ENCODE results near the gene AFAP1L2.
"Not testable (repeated sequence)": the region's sequence is repeated elsewhere in the genome, so short reads cannot be mapped to it uniquely, and the experiment has no call there.

AFAP1L2 gene

DNA sequence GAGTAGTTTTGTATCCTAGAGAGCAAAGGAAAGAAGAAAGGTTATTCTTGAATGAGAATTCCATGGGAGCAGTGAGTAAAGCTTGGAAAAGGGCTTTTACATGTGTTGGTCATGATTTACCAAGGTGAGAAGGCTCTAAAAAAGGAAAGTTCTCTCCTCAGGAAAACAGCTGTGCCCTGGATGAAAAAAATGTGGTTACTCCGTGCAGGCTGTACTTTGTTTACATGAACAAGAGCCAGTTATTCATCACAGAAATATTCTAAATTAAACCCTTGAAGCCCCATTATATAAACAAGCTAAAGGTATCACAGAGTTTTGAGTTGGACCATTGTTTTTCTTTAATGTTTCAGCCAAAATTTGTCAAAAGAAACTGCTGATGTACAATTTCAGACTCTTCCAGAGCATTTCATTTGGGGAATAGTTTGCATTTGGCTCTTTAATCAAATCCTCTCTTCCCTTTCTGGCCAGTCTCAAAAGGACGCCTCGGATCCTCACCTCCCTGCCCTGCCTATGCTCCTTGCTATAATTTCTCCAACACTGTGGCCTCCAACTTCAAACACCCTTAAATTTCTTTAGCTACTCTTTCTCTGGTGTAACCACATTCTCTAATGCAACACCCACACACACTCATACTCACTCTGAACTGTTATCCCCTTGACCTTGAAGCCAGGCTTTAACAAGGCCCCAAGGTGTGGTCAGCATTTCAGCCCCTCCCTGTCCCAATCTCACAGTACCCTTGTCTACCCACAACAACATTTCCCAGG lies 47.4 kb downstream of the AFAP1L2 start:
- DNase-seq, result no peak

DNA sequence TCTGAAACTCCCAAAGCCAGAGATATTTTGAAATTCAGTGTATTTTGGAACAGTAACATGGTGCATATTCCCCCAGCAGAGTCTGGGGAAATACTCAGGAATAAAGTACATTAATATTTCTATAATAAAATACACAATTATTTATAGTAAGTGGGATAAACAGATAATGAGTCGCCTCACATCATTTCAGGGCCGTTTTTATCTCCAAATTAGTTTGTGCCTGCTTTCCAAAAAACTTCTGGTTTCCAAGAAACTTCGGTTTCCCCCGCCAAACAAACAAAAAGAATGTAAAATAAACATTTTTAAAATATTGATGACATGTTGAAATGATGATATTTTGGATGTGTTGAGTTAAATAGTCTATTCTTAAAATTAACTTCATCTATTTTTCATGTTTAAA lies 48.2 kb downstream of the AFAP1L2 start:
- no peak for DNase-seq

DNA sequence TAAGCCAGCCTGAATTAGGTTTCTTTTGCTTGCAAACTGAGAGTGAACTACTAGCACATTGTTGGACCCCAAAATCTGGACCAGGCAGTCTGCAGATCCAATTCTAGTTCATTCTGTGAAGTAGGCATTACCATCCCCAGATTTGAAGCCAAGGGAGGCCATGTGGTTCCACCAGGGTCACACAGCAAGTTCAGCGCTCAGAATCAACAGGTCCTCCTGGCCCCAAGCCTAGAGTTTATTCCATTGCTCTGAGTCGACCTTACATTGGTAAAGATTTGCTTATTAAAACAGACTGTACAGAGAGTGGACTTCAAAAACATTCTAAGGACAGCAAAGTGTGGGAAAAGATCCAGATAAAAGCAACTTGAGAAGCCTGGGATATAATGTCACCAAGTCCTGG lies 50.9 kb downstream of the AFAP1L2 start:
- DNase-seq, result no peak

DNA sequence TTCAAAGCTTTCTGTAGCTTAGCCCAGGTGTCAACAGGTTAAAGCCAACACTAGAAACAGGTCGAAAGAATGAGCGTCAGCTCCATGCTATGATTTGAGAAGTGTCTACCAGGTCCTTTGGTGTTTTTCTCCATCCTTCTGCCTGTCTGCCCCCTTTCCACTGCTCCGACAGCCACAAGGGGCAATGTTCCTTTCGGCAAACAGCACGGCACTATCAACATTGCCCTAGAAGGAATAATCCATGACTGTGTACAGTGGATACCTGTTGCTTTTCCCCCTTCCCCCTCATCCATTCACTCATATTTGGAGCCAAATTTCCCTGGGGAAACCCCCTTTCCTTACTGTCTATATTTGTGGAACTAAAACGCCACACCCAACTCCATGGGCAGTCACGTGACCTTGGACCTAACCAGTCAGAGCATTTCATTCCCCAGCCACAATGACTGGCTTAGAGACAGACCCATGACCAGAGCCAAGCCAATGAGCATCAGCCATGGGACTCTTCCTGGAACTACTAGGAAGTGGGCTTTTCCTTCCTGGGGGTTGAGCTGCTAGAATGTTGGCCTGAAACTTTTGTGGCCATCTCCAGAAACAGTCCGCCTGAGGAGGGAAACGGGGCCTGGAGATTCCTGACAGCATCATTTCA lies 51.5 kb downstream of the AFAP1L2 start:
- no peak for DNase-seq

DNA sequence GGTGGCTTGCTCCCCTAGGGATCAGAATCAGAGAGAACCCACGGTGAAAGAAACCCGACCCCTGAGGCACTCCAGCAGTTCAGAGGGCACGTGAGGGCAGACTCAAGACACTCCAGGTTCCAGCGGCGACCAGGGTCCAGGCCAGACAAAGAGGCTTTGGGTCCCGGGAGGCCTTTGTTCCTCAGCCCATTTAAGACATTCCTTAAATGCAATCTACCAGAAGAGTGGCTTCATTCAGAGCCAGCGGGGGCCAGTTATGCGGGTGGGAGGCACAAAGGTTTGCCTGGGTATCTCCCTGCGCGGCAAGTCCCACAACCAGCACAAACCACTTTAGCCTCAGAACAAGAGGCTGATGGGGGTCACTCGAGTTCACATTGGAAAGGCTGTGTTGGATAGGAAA lies 53.6 kb downstream of the AFAP1L2 start:
- DNase-seq, result no peak

DNA sequence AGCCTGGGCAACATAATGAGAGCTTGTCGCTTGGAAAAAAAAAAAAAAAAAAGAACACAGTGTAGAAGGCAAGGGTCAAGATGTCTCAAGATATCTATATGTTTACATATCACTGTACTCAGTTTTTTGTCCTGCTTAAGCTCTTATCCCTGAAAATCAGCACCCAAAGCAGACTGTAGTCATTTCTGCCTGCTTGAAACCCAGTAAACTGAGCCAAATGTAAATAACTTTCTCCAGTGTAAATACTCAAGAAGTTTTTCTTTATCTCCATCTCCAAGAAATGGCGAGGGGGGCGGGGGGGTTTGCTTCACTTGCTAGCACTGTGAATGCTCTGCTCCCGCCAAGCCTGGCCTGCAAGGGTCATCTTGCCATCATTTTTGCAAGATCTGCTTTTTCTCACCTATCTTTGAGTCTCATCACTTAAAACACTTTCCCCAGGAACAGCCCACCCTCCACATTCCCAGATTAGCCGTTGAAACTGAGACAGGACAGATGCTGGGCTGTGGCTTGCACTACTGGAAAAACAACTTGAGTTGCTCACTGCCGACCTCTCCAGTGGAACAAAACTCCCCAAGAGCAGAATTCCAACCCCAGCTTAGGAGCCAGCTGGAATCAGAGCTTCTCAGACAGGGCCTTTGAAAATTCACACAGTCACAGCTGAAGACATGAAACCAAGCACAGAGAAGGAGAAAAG lies 54.6 kb downstream of the AFAP1L2 start:
- DNase-seq, result no peak

DNA sequence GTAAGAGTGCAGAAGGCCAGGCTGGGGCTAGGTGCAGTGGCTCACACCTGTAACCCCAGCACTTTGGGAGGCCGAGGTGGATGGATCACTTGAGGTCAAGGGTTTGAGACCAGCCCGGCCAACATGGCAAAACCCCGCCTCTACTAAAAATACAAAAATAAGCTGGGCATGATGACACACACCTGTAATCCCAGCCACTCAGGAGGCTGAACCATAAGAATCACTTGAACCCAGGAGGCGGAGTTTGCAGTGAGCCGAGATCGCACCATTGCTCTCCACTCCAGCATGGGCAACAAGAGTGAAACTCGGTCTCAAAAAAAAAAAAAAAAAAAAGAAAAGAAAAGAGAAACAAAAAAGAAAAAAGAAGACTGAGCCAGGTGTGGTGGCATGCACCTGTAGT lies 55.2 kb downstream of the AFAP1L2 start:
- DNase-seq, result not testable (repeated sequence)

DNA sequence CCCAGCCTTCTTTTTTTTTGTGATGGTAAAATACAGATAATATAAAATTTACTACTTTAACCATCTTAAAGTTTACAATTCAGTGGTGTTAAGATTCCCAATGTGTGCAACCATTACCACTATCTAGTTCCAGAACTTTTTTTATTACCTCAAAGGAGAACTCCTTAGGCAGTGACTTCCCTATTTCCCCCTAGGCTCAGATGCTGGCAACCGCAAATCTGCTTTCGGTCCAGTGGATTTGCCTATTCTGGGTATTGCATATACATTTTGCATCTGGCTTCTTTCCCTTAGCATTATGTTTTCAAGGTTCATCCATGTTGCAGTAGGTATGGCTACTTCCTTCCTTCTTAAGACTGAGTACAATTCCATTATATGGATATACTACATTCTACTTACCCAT lies 56.5 kb downstream of the AFAP1L2 start:
- DNase-seq, result no peak

DNA sequence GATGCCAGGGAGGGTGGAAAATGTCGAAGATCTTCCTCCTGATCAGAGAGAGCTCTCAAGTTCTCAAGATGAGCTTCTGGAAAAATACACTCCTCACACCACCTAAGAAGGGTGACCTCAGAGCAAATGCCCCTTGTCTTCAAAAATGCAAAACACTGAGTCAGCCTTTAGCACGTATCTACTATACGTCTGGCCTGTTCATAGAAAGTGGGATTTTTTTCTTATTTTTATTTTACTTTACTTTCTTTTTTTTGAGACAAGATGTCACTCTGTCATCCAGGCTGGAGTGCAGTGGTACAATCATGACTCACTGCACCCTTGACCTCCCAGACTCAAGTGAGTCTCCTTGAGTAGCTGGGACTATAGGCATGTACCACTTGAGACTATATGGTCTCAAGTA lies 57.1 kb downstream of the AFAP1L2 start:
- DNase-seq, result no peak

DNA sequence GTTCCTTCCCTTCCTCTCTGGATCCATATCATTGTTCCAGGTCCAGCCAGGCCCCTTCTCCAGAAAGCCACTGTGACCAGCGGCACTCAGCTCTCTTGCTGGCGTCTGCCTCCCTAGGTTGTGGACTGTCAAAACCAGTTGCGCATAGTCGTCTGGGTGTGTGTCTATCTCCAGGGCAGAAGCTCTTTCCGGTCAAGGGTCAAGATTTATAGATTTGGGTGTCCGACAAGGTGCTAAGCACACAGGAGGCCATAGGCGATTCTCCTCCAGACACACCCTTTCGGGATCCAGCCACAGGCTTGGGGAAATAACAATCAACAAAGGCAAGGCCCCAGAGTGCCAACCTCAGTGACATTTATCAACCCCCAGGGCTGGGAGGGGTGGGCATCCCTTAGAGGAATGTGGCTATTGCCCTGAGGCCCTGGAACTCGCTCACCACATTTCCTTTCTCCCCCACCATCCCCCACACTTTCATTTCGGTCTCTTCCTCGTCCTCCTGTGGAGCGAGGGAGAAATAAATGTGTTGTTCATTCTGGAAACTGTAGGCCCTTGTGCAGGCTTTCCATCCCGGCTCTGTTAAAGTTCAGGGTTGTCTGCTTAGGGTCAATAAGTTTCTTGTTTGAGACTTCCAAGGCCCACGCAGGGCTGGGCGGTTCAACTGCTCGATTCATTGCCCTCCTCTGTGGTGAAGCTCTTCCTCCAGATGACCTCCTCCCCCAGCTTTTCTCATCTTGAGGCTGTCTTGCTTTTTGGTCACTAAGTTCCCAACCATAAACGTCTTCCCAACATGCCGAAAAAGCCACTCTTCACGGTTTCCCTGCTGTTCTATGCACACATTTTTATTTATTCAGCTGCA lies 57.9 kb downstream of the AFAP1L2 start:
- no peak for DNase-seq

DNA sequence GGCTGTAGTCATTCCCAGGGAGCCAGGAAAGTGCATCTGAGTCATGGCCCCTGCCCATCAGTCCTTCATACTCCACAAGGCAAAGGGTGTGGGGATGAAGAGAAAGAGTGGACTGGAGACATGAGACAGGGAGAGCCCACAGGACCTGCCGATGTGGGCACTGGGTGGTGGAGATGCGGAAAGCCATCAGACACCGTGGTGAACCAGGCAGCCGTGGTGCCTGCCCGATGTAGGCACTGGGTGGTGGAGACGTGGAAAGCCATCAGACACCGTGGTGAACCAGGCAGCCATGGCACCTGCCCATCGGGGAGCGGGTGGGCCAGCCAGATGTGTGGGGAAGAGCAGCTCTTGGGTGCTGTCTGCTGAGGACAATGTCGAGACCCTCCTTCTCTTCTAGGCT lies 58.6 kb downstream of the AFAP1L2 start:
- no peak for DNase-seq

DNA sequence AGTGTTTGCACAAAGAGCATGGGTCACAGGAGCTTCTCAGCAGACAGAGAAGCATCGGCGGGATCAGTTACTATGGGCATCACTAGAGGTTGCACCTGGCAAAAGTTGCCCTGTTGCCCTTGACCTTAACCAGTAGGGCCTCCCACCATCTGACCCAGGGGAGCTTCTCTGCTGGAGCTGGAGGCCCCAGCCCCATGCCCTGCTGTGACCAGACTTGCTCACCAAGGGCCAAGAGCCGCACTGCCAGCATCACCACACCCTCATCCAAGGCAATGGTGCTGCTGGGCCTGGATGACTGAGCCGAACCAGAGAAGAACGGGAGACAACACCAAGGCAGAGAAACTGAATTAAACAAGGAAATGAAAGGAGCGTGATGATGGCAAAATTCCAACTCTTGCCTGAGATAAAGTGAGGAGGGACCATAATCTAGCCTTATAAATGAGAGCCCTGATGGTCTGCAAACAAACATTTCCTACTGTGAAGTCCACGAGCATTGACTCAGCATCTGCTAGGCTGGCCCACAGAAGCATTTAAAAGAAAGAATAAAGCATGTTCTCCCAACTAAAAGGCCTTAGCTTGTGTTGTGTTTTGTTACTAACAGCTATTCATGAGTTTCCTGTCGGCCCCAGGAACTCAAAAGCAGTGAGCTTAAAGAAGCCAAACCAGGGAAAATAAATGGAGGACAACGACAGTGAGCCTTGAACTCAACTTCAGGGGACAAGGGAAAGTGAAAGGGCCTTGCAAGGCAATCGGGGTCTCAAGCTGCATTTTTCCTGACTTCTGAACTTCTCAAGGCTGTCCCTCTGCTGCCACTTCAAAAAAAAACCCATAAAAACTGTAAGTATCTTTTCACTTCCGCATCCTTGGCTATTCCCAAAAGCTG lies 60.4 kb downstream of the AFAP1L2 start:
- no peak for DNase-seq

DNA sequence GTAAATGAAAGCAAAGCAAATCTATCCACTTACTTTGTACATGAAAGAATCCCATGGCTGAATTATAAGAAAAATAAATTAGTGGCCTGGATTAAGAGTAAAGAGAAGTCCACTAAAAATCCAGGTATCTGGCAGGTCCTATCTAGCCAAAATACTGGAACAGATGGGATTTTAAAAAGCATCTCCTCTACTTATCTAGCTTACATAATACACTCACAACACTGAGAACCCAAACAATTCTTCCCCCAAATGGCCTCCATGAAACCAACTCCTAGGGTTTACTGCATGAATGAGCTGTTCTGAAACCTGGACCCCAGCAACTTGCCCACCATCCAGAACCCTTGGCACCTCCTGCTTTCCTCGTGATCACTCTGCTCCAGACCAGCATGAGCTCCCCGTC lies 61.3 kb downstream of the AFAP1L2 start:
- DNase-seq, result no peak

DNA sequence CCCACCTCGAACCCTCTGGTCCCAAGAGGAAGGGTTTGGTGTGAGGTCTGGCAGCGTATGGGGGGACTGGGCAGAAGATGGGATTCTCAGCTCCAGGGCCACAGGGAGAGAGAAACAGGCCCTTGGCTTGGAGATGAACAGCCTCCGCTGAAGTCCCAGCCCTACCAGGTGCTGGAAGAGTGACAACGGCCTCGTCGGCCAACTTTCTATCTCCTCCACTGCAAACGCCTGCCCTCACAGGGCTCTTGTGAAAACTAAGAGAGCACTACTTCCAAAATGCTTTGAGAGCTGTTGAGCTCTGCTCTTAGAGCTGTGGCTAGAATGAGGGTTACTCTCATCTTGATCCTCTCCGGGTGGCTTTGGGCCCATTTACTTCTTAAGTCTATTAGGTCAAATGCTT lies 63.5 kb downstream of the AFAP1L2 start:
- no peak for DNase-seq

DNA sequence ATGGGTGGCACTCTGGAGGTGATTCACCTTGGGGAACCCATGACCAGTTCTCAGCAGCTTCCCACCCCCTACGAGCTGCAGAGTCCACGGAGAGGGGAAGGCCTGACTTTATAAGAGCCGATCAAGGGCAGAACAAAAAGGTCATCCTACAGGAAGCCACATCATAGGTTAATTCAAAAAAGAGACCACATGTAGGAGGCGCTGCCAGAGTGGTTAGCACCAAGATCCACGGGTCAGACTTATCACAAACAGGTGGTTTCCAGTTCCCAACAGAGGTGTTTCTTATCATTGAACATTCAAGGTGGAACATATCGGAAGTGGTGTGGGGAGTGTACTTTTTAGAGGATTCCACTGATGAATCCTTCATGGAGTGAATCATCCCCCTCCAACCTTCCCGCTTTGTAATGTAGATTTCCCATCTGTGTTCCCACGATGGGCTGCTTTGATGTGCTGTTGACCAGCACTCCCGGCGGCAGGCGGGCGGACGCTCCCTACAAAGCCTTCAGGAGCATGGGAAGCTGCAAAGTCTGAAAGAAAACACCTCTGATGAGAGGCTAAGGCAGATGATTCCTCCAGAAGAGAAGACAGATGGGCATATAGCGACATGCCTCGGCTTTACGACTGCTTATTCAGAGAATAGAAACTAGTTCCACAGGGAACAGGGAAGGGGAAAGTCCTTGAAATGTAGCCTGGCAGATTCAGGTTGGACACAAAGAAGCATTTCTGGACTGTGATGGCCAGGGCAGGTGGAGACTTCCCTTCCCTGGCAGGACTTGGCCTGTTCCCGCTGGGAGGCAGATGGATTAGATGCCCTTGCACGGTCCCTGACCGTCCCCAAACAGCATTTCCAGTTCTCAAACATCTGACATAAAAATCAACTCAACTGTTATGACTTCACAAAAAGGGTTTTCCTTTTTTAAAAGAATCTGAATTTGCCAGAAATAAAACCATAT lies 66.5 kb downstream of the AFAP1L2 start:
- DNase-seq, result no peak

DNA sequence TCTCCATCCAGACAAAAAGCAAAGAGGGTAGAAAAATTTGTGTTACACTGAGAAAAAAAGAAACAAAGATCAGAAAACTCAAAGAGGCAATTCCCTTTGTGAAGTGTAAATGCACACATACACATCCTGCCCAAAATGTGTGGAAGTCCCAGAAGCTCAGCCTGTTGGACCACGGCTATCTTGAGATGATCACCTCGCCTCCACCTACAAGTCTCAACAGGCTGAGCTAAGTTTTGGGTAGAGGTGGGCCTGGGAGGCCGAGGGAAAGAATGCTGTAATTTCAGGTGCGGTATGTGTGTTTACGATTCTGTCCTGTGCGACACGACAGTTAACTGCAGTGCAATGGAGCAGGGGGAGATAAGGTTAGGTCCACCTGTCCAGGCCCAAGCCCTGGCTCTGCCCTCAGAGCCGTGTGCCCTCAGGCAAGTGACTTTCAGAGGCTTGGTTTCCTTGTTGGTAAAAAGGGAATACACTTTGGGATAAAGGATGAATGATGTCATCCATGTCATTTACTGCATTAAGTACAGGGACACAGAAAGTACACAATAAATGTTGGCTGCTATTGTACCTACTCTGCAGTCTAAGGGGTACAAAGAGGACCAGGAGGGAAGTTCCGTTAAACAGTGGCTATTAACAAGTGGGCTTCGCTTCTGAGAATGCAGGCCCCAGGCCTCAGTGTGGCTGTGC lies 67.3 kb downstream of the AFAP1L2 start:
- no peak for DNase-seq

DNA sequence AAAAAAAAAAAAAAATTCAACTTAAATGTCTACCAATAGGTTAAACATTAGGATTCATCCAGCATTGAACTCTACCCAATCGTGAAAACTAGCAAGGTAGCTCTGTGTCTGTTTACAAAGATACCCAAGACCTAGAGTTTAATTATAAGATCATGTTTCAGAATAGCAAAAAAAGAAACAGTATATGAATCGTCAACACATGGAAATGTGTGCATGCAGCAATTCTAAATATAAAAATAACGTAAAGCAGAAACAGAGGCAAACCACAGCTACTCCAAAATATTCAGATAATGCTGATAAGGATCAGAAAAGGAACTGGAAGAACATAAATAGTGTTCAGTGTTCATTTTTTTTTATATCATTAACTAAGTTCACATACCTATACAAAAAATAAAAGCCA lies 68.7 kb downstream of the AFAP1L2 start:
- no peak for DNase-seq

DNA sequence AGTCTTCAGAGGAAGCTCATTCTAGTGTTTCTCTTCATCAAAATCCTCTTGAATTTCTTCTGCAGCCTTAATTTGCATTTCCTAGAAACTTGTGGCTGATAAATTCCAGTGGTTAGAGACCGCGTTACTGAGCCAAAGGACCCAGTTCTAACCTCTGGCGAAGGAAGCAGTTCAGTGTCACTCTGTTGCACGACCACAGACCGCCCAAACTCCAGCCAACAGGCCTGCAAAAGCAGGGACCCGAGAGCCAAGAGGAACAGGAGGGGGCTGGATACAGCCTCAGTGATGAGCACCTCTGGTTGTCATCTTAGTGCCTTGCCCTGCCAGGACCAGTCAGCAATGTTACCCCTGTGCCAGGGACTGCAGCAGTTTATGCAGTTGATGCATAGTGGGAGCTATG lies 70.0 kb downstream of the AFAP1L2 start:
- no peak for DNase-seq

DNA sequence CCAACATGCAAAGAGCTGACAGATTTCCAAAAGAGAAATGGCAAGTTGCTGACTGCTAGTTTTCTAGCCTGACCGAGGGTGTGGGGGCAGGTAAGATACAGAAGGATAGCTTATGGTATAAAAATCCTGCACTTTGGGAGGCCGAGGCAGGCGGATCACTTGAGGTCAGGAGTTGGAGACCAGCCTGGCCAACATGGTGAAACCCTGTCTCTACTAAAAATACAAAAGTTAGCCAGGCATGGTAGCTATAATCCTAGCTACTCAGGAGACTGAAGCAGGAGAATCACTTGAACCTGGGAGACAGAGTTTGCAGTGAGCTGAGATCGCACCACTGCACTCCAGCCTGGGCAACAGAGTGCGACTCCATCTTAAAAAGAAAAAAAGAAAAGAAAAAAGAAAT lies 70.9 kb downstream of the AFAP1L2 start:
- DNase-seq, result not testable (repeated sequence)
